Common myeloid progenitor, CD34-positive (primary cell): Measurements from ENCODE around the gene LAMA5.

Experiments
- CTCF ChIA-PET: fragments of 350-600 bp; sonication (Branson Sonifier 250); formaldehyde crosslinking; loops from one replicate; lab custom pipeline; 2021; ENCODE audit warnings: antibody characterized with exemption; lab: Charles Lee
- POLR2A ChIA-PET: fragments of 350-600 bp; sonication (Branson Sonifier 250); formaldehyde crosslinking; loops from one replicate; lab custom pipeline; 2021; ENCODE audit warnings: antibody characterized with exemption; lab: Charles Lee
- DNase-seq, 3 donors: peaks; one replicate each; pipeline versions ENCODE4 v3.0.0 to v3.0.0-alpha.2; 2013
- H3K27ac ChIP-seq, 2 experiments: 1 replicate in 1 of 2; 2 replicates in 1 of 2; pipeline ENCODE4 v1.7.0; 2013; ENCODE audit warnings: inconsistent platforms in 2 of 2, low read length in 2 of 2, mild to moderate bottlenecking in 2 of 2, low read depth in 1 of 2, moderate library complexity in 1 of 2; ENCODE audit not compliant: severe bottlenecking in 2 of 2, insufficient read depth in 1 of 2, poor library complexity in 1 of 2
- H3K27me3 ChIP-seq, 5 experiments: replicated peaks in 2 of 5; 1 replicate in 3 of 5; 2 replicates in 2 of 5; pipeline versions ENCODE4 v1.6.1 to v1.7.0; 2013; ENCODE audit warnings: low read length in 4 of 5, mild to moderate bottlenecking in 2 of 5, moderate library complexity in 2 of 5, inconsistent platforms in 1 of 5; ENCODE audit not compliant: insufficient read depth in 5 of 5, control insufficient read depth in 4 of 5
- H3K36me3 ChIP-seq, 4 experiments: 1 replicate in 2 of 4; 2 replicates in 2 of 4; pipeline versions ENCODE4 v1.6.1 to v1.7.0; 2013; ENCODE audit warnings: low read length in 3 of 4, control low read depth in 1 of 4, mild to moderate bottlenecking in 1 of 4; ENCODE audit not compliant: control insufficient read depth in 4 of 4, insufficient read depth in 4 of 4
- H3K4me1 ChIP-seq, 4 experiments: 1 replicate in 3 of 4; 2 replicates in 1 of 4; pipeline versions ENCODE4 v1.6.1 to v1.7.1; 2013; ENCODE audit warnings: low read length in 3 of 4, mild to moderate bottlenecking in 3 of 4, control low read depth in 1 of 4, inconsistent platforms in 1 of 4, moderate library complexity in 1 of 4; ENCODE audit not compliant: control insufficient read depth in 4 of 4, insufficient read depth in 4 of 4; ENCODE audit errors: control extremely low read depth in 1 of 4
- H3K4me3 ChIP-seq, 7 experiments: 1 replicate in 4 of 7; 2 replicates in 3 of 7; pipeline versions ENCODE4 v1.5.1 to v1.7.0; 2013; ENCODE audit warnings: mild to moderate bottlenecking in 7 of 7, low read length in 6 of 7, moderate library complexity in 6 of 7, inconsistent platforms in 2 of 7, low read depth in 2 of 7, control low read depth in 1 of 7; ENCODE audit not compliant: insufficient read depth in 4 of 7, control insufficient read depth in 1 of 7; ENCODE audit errors: extremely low read depth in 1 of 7
- H3K9me3 ChIP-seq, 5 experiments: 1 replicate in 4 of 5; 2 replicates in 1 of 5; pipeline versions ENCODE4 v1.6.1 to v1.7.1; 2013; ENCODE audit warnings: low read length in 4 of 5, mild to moderate bottlenecking in 2 of 5, inconsistent platforms in 1 of 5, low read depth in 1 of 5, moderate library complexity in 1 of 5; ENCODE audit not compliant: control insufficient read depth in 4 of 5, insufficient read depth in 2 of 5; ENCODE audit errors: control extremely low read depth in 1 of 5
- WGBS: methylation state at CpG from one replicate; pipeline ENCODE4 v1.1.5; 2013; ENCODE audit not compliant: insufficient coverage; 5-methylcytosine and 5-hydroxymethylcytosine counted together

The LAMA5 gene

DNA sequence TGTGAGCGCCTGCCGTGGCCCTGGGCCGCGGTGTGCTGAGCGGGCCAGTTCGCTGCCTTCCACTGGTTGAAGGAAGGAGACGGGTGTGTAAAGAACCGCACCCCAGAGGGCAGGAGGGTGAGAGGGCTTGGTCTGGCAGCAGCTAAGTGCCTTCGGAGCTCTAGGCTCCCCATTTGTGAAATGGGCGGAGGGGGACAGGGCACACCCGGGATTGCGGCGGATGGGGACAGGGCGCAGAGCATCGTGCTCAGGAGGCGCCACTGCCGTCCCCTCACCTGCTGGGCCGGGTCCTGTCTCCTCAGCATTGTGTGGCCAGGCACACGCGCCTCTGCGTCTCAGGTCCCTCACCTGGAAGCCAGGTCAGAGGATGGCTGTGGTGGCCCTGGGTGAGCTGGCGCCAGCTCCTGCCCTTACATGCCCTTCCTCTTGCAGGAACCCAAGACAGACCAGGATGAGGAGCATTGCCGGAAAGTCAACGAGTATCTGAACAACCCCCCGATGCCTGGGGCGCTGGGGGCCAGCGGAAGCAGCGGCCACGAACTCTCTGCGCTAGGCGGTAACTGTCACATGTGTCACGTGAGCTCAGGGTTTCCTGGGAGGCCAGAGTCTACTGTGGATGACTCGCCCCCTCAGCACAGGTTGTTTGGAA is 61.2 kb downstream of the LAMA5 start:
- ChIA-PET POLR2A (interaction anchor here (1.6 kb wide), 1 partner anchor 62 kb away, joined by 4 read pairs; no protein-coding TSS in a partner anchor), CTCF (interaction anchor here (1.2 to 2.3 kb wide), 5 partner anchors 9 to 77 kb away, joined by 3 to 18 read pairs (median 3); no protein-coding TSS in a partner anchor)
- Histone ChIP-seq H3K27ac (no peak overlapping the region), H3K4me3 (no peak overlapping the region), H3K4me1 (peaks cover 5 to 25% (median 22%) of the 10 kb centered on the region in 4 experiments), H3K27me3 (no peaks in the 10 kb centered on the region), H3K36me3 (peaks cover 2 to 49% (median 42%) of the 10 kb centered on the region in 4 experiments), H3K9me3 (no peaks in the 10 kb centered on the region)
- DNase-seq = no peak
- 93% methylated on average over 24 of the region's 33 CpGs for WGBS

DNA sequence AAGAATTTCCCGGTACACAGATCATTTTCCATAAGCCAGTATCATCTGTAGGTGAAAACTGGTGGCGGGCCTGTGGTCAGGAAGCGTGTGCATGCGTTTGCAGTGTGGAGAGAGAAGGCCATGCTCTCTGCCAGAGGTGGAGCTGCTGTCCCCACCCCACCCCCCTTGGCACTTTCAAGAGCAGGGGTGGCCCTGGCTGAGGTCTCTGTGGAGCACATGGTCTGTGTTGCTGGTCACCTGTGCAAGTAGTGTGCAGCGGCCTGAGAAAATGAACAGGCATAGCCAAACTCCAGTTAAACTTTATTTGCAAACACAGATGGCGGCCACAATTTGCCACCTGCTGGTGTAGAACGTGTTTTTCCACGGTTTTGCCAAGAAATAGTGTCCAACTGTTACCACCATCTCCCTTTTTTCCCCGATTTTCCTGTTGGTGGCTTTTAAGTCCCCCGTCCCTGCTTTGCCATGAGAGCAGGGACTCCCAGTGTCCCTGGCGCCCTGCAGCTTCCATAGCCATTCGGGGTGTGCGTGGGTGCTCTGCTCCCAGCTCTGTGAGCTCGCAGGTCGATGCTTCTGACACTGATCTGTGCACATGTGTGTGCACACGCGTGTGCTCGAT is 61.9 kb downstream of the LAMA5 start:
- H3K9me3 ChIP-seq = no peaks in the 10 kb centered on the region
- peaks cover 2 to 49% (median 42%) of the 10 kb centered on the region in 4 experiments for H3K36me3 ChIP-seq
- ChIA-PET CTCF (interaction anchor here (1.4 to 2.3 kb wide), 2 partner anchors 20 to 77 kb away, joined by 3 to 18 read pairs; no protein-coding TSS in a partner anchor), POLR2A (interaction anchor here (0.8 to 1.6 kb wide), 2 partner anchors 63 to 77 kb away, joined by 3 to 4 read pairs; no protein-coding TSS in a partner anchor)
- 89% methylated on average over 18 of the region's 18 CpGs for WGBS
- H3K27ac ChIP-seq = no peak overlapping the region
- peaks cover 5 to 25% (median 22%) of the 10 kb centered on the region in 4 experiments for H3K4me1 ChIP-seq
- no peak for DNase-seq
- no peaks in the 10 kb centered on the region for H3K27me3 ChIP-seq
- peak overlapping the region in 1 of 7 experiments; percentile 90 for H3K4me3 ChIP-seq

DNA sequence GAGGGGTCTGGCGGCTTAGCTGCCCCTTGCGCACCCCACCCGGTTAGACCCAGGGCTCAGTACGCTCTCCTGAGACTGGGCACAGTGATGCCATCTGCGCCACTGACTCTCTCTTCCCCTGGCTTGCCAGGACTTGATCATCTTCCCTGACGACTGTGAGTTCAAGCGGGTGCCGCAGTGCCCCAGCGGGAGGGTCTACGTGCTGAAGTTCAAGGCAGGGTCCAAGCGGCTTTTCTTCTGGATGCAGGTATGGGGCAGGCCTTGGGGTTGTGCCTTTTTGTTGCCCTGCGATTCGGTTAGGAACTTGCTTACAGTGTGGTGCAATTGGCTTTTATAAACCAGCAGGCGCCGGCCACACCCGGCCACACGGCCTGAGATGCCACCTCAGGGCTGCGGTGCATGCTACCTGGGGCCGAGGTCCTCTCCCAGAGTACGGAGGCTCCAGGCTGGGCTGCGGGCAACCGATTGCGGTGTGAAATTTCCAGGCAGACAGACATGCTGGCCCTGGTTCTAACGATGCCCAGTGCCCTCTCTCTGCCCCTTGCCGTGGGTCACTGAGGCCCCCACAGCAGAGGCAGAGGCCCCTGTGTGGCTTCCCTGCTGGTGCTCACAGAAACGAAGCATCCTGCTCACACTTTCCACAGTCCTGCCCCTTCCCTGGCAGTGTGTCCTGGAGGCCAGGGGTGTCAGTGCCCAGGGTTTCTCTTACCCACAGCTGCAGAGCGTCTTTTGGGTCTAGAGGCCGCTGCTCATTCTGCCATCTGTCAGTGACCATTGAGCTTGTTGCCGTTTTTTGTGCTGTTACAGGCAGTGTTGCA is 62.6 kb downstream of the LAMA5 start:
- ChIA-PET CTCF (interaction anchor here (1.4 to 2.7 kb wide), 2 partner anchors 21 to 82 kb away, joined by 3 to 8 read pairs; partner anchors contain the start of gene RPS21), POLR2A (interaction anchor here (0.8 kb wide), 1 partner anchor 78 kb away, joined by 3 read pairs; no protein-coding TSS in a partner anchor)
- peak overlapping the region in 1 of 2 experiments; percentile 84 for H3K27ac ChIP-seq
- H3K36me3 ChIP-seq = peaks cover 2 to 49% (median 42%) of the 10 kb centered on the region in 4 experiments
- peak overlapping the region in 6 of 7 experiments; percentile 73 to 92 (median 84) for H3K4me3 ChIP-seq
- 95% methylated on average over 28 of the region's 29 CpGs for WGBS
- DNase-seq = no peak
- no peaks in the 10 kb centered on the region for H3K27me3 ChIP-seq
- H3K9me3 ChIP-seq = no peaks in the 10 kb centered on the region
- peaks cover 5 to 25% (median 22%) of the 10 kb centered on the region in 4 experiments for H3K4me1 ChIP-seq

DNA sequence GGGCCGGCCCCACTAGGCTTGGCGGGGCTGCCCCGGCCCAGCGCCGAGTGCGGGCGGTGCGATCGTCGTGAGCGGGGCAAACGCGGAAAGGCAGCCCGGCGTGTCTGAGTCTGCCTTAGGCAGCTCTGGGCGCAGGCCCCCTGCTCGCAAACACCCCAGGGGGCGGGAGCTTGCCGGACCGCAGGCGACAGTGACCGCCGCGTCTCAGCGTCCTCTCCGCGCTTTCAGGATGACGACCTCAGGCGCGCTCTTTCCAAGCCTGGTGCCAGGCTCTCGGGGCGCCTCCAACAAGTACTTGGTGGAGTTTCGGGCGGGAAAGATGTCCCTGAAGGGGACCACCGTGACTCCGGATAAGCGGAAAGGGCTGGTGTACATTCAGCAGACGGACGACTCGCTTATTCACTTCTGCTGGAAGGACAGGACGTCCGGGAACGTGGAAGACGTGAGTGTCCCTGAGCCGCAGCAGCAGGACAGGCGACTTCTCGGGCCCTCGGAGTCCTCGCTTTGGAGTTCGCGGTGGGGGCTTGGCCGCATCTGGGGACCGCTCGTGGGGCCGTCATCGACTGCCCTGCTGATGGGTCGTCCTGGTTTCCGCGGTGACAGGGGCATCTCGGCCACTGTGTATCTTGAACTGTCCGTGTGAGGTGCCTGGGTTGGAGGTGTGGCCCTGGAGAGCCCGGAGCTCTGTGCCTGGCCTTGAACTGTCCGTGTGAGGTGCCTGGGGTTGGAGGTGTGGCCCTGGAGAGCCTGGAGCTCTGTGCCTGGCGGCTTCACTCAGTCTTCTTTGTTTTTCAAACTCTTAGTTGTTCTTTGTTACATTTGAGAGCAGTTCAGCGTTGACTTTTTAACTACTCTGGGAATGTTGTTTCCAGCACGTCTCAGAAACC is 63.5 kb downstream of the LAMA5 start:
- CTCF ChIA-PET = interaction anchor here (2.2 to 2.7 kb wide), 2 partner anchors 79 to 83 kb away, joined by 8 to 11 read pairs; partner anchors contain the start of gene RPS21
- peaks cover 2 to 46% (median 41%) of the 10 kb centered on the region in 4 experiments for H3K36me3 ChIP-seq
- no peaks in the 10 kb centered on the region for H3K9me3 ChIP-seq
- 6% methylated on average over 54 of the region's 66 CpGs for WGBS
- peaks cover 5 to 25% (median 22%) of the 10 kb centered on the region in 4 experiments for H3K4me1 ChIP-seq
- POLR2A ChIA-PET = no interaction called here
- H3K27me3 ChIP-seq = no peaks in the 10 kb centered on the region
- peak overlapping the region; percentile 74 to 84 for H3K27ac ChIP-seq
- H3K4me3 ChIP-seq = peak overlapping the region; percentile 62 to 92 (median 78)
- peak in 1 of 3 donors; percentile 26 for DNase-seq

DNA sequence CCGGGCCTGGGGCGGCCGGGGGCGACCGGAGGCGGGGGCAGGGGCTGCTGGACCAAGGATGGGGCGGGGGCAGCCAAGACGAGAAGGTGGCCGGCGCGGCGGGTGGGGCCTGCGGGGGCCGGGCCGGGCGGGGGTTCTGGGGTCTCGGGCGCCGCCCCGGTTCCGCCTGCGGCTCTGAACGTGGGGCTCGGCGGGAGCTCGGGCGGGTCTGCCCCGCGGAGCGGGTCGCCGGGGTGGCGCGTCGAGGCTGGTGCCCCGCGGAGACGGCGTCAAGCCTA is 64.1 kb downstream of the LAMA5 start:
- peaks cover 5 to 25% (median 22%) of the 10 kb centered on the region in 4 experiments for H3K4me1 ChIP-seq
- H3K4me3 ChIP-seq = peak overlapping the region; percentile 62 to 92 (median 78)
- H3K9me3 ChIP-seq = no peaks in the 10 kb centered on the region
- no peak for DNase-seq
- no peaks in the 10 kb centered on the region for H3K27me3 ChIP-seq
- ChIA-PET POLR2A (no interaction called here), CTCF (interaction anchor here (2.2 to 2.7 kb wide), 2 partner anchors 79 to 84 kb away, joined by 8 to 11 read pairs; partner anchors contain the start of gene RPS21)
- WGBS = 0% methylated on average over 35 of the region's 39 CpGs
- peak overlapping the region; percentile 74 to 84 for H3K27ac ChIP-seq
- peaks cover 0 to 40% (median 37%) of the 10 kb centered on the region in 4 experiments for H3K36me3 ChIP-seq
